ENCODE results near the gene SUCLA2. TPM values are rescaled to one million over a fixed set of nuclear protein-coding genes. Genes with fewer than 3 reads are reported as not detected.
A peak's percentile ranks its signal among the peaks of the same experiment; 100 is the strongest.

SUCLA2 gene
- total RNA-seq, 1 experiment from 2014 or later = 48.7 TPM

DNA sequence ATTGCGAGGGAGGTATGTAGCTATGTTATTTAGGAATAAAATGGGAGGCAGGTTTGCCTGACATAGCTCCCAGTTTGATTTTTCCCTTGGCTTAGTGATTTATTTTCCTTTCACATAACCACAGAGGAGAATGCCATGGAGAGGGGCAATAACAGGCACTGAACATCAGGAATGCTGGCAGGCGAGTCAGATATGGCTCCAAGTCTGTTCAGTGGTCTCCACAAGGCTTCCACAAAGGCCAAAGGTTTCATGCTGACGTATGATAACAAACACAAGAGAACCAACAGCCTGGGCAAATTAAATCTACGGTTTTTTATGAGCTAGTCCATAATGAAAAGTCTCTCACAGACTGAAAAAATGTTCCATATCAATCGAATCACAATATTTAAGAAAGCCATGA is 66.7 kb downstream of the SUCLA2 start:
- no peaks in the 10 kb centered on the region; the same call in 1 of the 2 replicates for H3K36me3 ChIP-seq
- H3K4me3 ChIP-seq = no peak overlapping the region
- H3K9me3 ChIP-seq = no peaks in the 10 kb centered on the region
- H3K27me3 ChIP-seq = no peaks in the 10 kb centered on the region
- no peak for DNase-seq

DNA sequence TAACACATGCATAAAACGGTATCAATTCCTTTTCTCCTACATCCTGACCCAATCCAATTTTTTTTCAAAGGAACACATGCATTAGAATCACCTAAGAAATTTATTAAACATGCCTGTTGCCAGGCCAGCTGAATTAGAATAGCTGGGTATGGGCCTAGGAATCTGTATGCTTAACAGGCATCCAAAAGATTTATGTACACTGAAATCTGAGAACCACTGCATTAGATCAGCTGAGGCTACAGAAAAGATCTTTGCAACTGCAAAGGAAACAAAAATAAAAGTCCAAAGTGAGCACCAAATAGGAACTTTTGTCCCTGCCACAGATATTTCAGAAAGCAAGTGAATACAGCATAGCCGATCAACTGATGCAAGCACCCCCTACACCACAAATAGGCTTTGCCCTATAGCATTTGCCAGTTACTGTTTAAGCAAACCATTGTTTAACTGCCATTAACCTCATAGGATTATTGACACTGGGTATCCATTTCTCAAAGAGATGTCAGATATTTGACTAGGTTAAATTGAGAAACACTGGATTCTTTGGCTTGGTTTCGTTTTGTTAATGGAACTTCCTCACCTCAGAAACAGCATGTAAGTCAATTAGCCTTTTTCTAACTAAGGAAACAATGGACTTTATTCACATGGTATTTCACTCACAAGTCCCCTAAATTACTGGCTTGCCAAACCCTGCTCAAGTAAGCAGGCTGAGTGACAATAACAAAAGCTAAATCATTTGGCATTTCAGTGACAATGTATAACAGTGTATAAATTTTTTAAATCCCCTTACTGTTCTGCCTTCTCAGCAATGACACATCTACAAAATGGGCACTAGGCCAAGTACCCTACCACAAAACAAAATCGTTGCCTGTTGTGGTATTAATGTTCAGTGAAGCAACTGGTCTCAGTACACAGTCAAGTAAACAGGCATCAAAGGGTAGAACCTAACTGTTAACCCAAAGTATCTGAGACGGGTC is 67.8 kb downstream of the SUCLA2 start:
- Histone ChIP-seq H3K4me3 (no peak overlapping the region), H3K27me3 (no peaks in the 10 kb centered on the region), H3K36me3 (no peaks in the 10 kb centered on the region), H3K9me3 (no peaks in the 10 kb centered on the region)
- DNase-seq = no peak

DNA sequence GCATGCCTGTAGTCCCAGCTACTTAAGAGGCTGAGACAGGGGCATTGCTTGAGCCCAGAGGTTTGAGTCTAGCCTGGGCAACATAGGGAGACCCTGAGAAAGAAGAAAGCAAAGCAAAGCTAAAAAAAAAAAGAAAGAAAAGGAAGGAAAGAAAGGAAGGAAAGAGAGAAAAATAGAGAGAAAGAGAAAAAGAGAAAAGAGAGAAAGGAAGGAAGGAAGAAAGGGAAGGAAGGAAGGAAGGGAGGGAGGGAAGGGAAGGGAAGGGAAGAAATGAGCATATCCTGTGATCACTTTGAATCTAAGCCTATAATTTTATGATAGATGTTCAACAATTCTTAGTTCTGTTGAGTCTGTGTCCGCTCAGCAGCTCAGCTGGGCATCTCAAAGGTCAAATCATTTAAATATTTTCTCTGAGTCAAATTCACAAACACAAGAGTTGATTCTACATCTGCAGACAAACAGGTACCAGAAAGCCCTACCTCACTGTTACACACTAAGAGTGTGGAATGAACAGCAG is 70.4 kb downstream of the SUCLA2 start:
- H3K27me3 ChIP-seq = no peaks in the 10 kb centered on the region
- no peak overlapping the region for H3K4me3 ChIP-seq
- H3K9me3 ChIP-seq = no peaks in the 10 kb centered on the region
- no peaks in the 10 kb centered on the region for H3K36me3 ChIP-seq
- no peak for DNase-seq

DNA sequence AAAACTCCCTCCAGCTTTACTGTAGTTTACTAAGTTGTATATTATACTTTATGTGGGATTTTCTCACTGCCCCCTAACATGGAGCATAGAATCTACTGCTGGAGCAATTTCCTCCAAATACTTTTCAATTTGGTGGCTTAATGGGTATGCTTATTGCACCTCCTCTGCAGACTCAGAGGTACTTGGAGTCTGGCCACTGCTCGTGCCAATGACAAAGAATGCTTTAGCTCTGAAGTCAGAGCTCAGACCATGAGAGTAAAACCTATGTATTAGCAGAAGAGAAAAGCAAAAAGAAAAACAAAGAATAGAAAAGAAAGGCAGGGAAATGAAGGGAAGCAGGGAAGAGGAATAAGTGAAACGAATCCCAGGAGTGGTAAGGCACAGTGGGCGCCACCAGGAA is 71.9 kb downstream of the SUCLA2 start:
- no peak for DNase-seq
- H3K9me3 ChIP-seq = no peaks in the 10 kb centered on the region
- no peaks in the 10 kb centered on the region for H3K27me3 ChIP-seq

DNA sequence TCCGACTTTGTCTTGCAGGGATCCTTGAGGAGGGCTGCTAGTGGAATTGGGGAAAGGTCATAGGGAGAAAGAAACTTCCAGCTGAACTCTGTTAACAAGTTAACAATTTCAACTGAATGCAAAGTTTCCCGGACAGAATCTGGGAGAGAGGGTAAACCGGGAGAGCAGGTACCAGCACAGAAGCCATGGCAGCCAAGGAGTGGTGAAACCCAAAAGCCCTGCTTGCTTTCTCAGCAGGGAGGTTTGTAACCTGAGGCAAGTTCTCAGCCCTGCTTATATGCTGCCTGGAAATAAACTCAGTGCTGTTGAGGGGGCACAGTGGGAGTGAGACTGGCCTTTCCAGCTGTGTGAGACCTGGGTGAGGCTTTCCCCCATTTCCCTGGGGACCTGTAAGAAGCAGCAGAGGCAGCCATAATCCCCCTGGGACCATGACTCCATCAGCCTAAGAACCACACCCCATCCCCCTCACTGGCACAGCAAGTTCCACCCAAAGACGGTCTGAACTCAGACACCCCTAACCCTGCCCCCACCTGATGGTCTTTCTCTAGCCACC is 84.0 kb downstream of the SUCLA2 start:
- H3K36me3 ChIP-seq = no peaks in the 10 kb centered on the region
- peaks cover 4% of the 10 kb centered on the region; the same call in 1 of the 2 replicates for H3K9me3 ChIP-seq
- DNase-seq = no peak
- no peaks in the 10 kb centered on the region for H3K27me3 ChIP-seq
- no peak overlapping the region for H3K4me3 ChIP-seq

More for the DNA sequence above, 71.9 kb downstream of the SUCLA2 start:
- H3K4me3 ChIP-seq = no peak overlapping the region
- no peaks in the 10 kb centered on the region for H3K36me3 ChIP-seq

DNA sequence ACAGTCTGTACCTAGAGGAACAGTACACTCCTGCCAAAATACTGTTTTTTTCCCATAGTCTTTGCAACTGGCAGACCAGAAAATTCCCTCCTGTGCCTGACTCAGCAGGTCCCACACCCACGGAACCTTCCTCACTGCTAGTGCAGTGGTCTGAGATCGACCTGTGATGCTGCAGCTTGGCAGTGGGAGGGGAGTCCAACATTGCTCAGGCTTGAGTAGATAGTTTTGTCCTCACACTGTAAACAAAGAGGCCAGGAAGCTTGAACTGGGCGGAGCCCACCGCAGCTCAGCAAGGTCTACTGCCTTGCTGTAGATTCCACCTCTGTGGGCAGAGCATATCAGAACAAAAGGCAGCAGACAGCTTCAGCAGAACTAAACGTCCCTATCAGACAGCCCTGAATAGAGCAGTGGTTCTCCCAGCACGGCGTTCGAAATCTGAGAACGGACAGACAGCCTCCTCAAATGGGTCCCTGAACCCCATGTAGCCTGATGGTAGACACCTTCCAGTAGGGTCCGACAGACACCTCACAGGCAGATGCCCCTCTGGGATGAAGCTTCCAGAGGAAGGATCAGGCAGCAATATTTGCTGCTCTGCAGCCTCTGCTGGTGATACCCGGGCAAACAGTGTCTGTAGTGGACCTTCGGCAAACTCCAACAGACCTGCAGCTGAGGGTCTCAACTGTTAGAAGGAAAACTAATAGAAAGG is 92.7 kb downstream of the SUCLA2 start:
- peak; percentile 40 for DNase-seq
- no peaks in the 10 kb centered on the region for H3K9me3 ChIP-seq
- H3K36me3 ChIP-seq = no peaks in the 10 kb centered on the region
- no peaks in the 10 kb centered on the region for H3K27me3 ChIP-seq
- H3K4me3 ChIP-seq = no peak overlapping the region

DNA sequence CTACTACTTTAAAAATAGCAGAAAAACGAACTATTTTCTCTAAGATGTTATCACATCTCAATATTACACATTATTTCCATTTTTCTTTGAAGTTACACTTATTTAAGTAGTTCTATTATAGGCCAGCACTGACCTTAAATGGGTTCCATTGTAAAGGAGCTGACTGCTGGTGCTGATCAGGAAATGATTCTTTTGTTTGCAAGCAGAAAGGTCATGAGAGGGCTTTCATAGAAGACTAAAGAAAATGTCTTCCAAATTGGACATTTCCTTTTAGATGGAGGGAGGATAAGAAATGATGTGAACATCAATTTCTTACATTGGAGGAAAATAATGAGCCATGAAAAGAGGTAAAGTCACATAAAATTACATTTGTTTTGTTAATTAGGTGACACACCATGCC is 96.2 kb downstream of the SUCLA2 start:
- Histone ChIP-seq H3K36me3 (no peaks in the 10 kb centered on the region), H3K27me3 (no peaks in the 10 kb centered on the region), H3K9me3 (no peaks in the 10 kb centered on the region), H3K4me3 (no peak overlapping the region)
- no peak for DNase-seq

DNA sequence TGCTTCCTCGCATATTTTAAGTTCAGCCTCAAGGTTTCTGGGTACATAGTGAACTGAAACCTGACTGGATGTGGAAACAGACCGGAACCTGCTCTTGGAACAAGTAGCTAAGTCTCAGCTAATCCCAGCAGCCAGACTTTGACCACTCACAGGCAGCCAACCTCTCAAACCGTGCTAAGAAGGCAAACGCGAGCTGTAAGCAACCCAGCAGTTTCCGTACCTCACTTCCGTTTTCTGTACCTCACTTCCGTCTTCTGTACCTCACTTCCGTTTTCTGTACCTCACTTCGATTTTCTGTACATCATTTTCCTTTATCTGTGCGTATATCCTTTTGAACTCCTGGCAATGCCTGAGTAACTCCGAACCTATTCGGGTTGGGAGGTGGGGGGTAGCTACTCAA is 96.8 kb downstream of the SUCLA2 start:
- no peak for DNase-seq
- H3K4me3 ChIP-seq = peak overlapping the region; percentile 28
- H3K9me3 ChIP-seq = no peaks in the 10 kb centered on the region
- no peaks in the 10 kb centered on the region for H3K36me3 ChIP-seq
- H3K27me3 ChIP-seq = no peaks in the 10 kb centered on the region

DNA sequence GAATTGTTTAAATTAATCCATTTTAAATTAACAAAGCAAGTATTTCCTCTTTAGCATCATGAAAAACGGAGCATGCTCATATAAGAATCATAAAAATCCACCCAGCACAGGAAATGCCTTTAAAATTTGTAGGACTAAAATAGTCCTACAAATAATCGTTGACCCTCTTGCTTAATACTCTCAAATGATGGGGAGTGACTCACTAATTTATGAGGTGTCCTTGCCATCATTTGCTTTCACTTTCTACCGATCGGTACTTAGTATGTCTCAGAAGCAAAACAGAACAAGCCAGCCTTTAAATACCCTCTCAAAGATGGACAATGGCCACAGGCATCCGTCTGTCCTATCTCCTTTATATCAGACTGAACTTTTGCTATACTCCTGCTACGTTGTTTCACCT is 97.2 kb downstream of the SUCLA2 start:
- Histone ChIP-seq H3K4me3 (peak overlapping the region; percentile 28), H3K9me3 (no peaks in the 10 kb centered on the region), H3K27me3 (no peaks in the 10 kb centered on the region), H3K36me3 (no peaks in the 10 kb centered on the region)
- DNase-seq = no peak

DNA sequence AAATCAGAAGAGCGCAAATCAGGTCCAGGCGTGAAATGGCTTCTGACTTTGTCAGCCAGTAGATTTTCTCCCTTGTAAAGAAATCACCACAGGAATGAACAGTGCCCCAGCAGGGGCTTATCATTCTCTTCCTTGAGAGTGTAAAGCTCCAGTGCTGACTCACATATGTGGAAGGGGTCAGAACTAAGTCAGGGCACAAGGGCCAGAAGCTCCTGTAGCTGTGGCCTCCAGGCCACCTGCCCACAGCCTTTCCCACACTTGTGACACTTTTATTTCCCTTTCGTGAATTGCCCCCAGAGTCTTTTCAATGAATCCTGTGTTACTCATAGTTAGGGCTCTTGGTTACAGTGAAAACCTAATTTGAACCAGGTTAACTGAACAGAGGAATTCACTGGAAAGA is 99.6 kb downstream of the SUCLA2 start:
- Histone ChIP-seq H3K9me3 (no peaks in the 10 kb centered on the region), H3K27me3 (no peaks in the 10 kb centered on the region), H3K4me3 (no peak overlapping the region), H3K36me3 (no peaks in the 10 kb centered on the region)
- no peak for DNase-seq

DNA sequence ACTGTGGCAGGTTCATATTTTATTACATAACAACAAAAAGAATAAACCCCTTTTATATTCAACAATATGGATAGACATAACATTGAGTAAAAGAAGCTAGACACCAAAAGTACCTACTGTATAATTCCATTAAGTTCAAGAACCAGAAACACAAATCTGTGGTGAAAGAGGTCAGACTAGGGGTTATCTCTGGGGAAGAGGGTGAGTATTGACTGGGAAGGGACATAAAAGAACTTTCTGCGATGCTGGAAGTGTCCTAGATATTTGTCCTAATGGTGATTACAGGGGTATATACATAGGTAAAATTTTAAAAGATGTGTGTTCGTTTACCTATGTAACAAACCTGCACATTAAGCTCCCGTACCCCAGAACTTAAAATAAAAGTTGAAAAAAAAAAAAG is 103.0 kb downstream of the SUCLA2 start:
- Histone ChIP-seq H3K4me3 (no peak overlapping the region), H3K36me3 (no peaks in the 10 kb centered on the region), H3K9me3 (no peaks in the 10 kb centered on the region), H3K27me3 (no peaks in the 10 kb centered on the region)
- no peak for DNase-seq

DNA sequence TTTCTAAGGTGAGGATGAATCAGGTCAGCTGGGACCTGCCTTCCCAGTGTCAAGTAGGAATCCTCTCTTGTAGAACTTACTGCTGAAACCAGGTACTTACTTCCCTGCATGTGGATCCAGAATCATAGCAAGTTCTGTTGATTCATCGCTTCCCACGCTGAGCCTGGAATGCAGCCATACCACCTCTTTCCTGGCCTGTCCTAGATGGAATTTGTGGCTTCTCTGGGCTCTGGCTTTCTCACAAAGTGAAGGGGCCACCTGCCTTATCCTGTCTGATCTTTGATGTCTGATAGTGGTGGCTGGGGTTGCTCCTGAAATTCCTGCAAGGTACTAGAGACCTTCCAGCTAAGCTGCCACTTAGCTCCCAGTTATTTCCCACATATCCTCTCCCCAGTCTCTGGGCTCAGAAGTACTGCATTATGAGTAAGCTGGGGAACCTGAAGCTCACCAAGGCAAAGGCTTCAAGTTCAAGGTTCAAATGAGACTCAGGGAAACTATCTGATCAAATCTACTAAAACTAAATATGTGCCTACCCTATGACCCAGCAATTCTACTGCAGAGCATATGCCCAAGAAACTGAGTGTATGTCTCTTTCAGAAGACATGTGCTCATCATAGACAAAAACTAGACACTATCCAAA is 103.5 kb downstream of the SUCLA2 start:
- Histone ChIP-seq H3K36me3 (no peaks in the 10 kb centered on the region), H3K4me3 (no peak overlapping the region), H3K27me3 (no peaks in the 10 kb centered on the region), H3K9me3 (no peaks in the 10 kb centered on the region)
- DNase-seq = no peak

DNA sequence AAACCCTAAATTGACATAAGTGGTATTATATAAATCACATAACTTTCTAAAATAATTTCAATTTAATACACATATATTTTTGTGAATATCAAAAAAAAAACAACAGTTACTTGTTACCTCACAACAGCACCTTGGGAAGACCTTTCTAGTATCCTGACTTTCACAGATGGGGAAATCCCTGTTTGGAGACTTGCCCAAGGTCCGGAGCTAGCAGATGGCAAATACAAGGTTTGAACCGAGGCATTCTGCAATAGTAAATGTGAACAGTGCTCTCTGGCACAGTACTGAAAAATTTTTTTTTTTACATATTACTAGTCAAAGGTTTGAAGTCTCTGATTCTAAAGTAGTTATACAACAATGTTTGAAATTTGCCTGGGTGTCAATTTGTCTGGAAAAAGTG is 104.5 kb downstream of the SUCLA2 start:
- DNase-seq = no peak
- Histone ChIP-seq H3K4me3 (no peak overlapping the region), H3K36me3 (no peaks in the 10 kb centered on the region), H3K9me3 (no peaks in the 10 kb centered on the region), H3K27me3 (no peaks in the 10 kb centered on the region)

DNA sequence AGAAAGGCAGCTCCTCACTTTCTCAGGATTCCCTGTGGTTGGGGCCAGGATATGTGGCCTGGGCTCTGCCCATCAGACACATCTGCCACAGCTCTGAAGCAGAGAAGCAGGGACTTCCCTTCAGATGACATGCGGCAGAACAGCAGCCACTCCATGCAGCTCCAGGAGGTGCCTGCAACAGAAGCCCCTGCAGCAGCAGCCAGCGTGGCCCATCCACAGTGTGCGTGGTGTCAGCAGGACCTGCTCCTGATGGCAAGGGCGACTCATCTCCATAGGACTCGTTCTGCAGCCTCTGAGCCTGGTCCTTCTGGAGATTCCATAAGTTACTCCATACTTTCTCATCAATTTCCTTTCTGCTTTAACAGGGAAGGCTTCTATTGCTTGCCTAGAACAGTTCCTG is 105.0 kb downstream of the SUCLA2 start:
- no peaks in the 10 kb centered on the region for H3K9me3 ChIP-seq
- no peaks in the 10 kb centered on the region for H3K36me3 ChIP-seq
- no peak overlapping the region for H3K4me3 ChIP-seq
- no peaks in the 10 kb centered on the region for H3K27me3 ChIP-seq
- no peak for DNase-seq

DNA sequence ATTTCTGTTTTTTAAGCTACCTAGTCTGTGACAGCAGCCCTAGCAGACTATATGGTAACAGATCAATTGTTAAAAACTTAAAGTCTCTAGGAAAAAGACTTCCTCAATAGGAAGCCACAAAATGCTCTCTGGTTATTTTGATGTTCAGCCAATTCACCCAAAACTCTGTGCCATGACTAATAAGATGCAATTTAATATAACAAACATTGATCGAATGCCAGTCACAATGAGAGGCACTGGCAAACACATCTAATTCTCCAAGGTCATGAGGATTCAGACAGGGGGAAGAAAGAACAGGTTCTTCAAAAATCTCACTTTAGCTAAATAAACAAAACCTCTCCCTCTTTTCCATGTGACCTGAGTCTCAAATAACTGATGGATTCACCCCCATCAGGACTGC is 107.5 kb downstream of the SUCLA2 start:
- no peaks in the 10 kb centered on the region for H3K36me3 ChIP-seq
- no peaks in the 10 kb centered on the region for H3K9me3 ChIP-seq
- DNase-seq = no peak
- no peak overlapping the region for H3K4me3 ChIP-seq
- no peaks in the 10 kb centered on the region for H3K27me3 ChIP-seq
